Measurements from ENCODE around the gene TADA2B.
"Not testable (repeated sequence)": the region's sequence is repeated elsewhere in the genome, so short reads cannot be mapped to it uniquely, and the experiment has no call there.

The TADA2B gene

DNA sequence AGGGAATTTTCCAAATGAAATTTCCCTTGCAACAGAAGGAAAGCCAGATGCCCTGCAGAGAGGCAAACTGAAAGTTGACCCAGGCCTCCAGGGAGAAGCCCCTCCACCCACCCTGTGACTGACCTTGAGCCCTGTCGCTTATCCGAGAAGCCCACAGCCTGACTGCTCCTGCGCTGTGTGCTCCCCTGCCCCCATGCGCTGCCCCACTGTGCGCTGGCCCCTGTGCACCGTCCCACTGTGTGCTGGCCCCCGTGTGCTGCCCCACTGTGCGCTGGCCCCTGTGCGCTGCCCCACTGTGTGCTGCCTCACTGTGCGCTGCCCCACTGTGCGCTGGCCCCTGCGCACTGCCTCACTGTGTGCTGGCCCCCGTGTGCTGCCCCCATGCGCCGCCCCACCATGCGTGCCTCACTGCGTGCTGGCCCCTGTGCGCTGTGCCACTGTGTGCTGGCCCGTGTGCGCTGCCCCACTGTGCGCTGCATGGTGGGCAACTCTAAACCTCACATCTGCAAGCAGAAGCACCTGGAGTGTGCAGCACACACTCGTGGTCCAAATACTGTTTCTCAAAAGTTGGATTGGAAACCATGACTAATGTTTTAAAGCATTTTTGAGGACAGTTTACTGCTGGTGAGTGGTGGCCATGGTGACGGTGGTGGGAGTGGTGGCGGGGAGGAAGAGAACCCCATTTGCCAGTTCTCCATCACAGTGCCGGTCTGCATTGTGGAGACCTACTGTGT lies 33.0 kb downstream of the TADA2B start:
- in situ Hi-C loops (cut with MboI; ENCODE audit: low sequenced_read_pairs) = loop anchor here (10.0 kb wide), 1 partner anchor 361 kb away; the partner anchor contains the start of gene BLOC1S4

DNA sequence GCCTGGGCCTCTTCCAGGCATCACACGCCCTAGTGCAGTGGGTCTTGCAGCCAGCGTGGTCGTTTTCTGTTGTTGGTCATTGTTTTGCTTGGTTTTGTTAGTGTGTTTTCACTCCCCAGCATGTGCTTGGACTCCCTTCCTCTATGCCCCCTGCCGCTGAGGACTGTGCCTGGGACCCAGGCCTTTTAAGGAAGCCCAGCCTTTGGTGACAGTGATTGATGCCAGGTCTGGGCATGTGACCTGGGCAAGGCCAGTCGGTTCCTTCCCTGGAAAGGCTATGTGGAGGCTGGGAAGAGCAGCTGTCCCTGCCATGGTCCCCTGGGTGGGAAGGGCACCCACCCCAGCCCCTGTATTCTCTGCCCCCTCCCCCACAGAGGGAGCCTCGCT lies 33.5 kb downstream of the TADA2B start:
- in situ Hi-C loops (cut with MboI; ENCODE audit: low sequenced_read_pairs) = loop anchor here (10.0 kb wide), 1 partner anchor 362 kb away; the partner anchor contains the start of gene BLOC1S4

DNA sequence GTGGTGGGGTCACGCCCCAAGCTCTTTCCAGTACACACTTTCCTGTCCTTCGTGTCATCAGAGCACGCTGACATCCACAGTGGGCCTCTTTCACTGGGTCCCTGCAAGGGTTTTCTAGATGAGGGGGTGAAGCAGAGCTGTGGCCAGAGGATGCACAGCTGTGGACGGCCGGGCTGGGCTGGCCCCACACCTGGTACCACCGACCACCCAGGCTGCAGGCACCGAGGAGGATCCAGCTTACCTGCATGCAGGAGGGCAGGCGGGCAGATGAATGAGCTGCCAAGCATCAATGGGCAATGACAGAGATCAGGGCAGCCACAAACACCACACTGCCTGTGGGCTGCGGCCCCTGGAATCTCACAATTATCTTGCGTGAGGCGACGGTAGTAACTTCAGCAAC lies 34.2 kb downstream of the TADA2B start:
- in situ Hi-C loops (cut with MboI; ENCODE audit: low sequenced_read_pairs) = loop anchor here (10.0 kb wide), 1 partner anchor 363 kb away; the partner anchor contains the start of gene BLOC1S4

DNA sequence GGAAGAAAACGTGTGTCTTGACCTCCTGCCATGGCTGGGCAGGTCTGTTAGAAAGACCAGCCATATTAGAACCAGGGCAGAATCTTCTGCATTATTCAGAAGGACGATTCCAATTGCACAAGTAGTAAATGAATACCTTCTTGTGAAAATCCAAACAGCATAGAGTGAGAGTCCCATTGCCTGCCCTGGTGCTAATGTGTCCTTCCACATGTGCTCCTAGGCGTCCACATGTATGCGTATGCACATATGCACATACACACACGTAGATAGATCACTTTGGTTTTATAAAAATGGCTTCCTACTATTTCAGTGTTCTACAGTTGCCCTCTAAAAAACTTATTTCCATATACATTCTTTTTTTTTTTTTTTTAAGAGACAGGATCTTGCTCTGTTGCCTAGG lies 34.9 kb downstream of the TADA2B start:
- in situ Hi-C loops (cut with MboI; ENCODE audit: low sequenced_read_pairs) = loop anchor here (10.0 kb wide), 1 partner anchor 363 kb away; the partner anchor contains the start of gene BLOC1S4

DNA sequence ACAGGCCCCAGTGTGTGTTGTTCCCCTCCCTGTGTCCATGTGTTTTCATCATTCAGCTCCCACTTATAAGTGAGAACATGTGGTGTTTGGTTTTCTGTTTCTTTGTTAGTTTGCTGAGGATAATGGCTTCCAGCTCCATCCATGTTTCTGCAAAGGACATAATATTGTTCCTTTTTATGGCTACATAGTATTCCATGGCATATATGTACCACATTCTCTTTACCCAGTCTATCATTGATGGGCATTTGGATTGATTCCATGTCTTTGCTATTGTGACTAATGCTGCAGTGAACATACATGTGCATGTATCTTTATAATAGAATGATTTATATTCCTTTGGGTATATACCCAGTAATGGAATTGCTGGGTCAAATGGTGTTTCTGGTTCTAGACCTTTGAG lies 36.3 kb downstream of the TADA2B start:
- in situ Hi-C loops (cut with MboI; ENCODE audit: low sequenced_read_pairs) = loop anchor here (10.0 kb wide), 1 partner anchor 365 kb away; the partner anchor contains the start of gene BLOC1S4

DNA sequence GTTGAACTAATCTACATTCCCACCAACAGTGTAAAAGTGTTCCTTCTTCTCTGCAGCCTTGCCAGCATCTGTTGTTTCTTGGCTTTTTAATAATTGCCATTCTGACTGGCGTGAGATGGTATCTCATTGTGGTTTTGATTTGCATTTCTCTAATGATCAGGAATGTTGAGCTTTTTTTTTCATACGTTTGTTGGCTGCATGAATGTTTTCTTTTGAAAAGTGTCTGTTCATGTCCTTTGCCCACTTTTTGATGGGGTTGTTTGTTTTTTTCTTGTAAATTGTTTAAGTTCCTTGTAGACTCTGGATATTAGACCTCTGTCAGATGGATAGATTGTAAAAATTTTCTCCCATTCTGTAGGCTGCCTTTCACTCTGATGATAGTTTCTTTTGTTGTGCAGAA lies 36.7 kb downstream of the TADA2B start:
- in situ Hi-C loops (cut with MboI; ENCODE audit: low sequenced_read_pairs) = loop anchor here (10.0 kb wide), 1 partner anchor 365 kb away; the partner anchor contains the start of gene BLOC1S4

- in situ Hi-C loops (cut with MboI; ENCODE audit: low sequenced_read_pairs) = no loop called here
These were observed 40.7 kb downstream of the TADA2B start for GRCh38 chr4:7083597-7084563.

DNA sequence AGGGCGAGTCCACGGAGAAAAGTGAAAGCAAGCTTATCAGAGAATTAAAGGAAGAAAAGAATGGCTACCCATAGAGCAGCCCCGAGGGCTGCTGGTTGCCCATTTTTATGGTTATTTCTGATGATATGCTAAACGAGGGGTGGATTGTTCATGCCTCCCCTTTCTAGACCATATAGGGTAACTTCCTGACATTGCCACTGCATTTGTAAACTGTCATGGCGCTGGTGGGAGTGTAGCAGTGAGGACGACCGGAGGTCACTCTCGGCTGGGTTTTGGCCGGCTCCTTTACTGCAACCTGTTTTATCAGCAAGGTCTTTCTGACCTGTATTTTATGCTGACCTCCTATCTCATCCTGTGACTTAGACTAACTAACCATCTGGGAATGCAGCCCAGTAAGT lies 41.4 kb downstream of the TADA2B start:
- in situ Hi-C loops (cut with MboI; ENCODE audit: low sequenced_read_pairs) = not testable (repeated sequence)

- in situ Hi-C loops (cut with MboI; ENCODE audit: low sequenced_read_pairs) = no loop called here
These were observed 43.2 kb downstream of the TADA2B start for GRCh38 chr4:7086384-7086783.

DNA sequence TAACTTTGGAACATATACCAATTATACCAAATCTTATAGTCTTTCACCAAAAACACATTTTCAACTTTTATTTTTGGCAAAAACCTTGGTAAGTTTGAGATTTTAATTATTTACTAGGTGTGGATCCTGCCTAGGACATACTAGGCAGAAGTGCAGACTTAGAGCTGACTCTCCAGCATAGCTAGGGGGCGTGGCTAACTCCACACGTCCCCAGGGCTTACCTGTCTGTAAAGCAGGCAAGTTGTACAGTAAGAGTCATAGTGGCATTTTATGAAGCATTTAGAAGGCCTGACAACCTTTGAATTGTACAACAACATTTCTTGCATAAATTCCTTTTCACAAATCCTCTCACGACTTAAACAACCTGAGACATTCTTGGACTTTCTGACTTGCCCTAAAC lies 43.9 kb downstream of the TADA2B start:
- in situ Hi-C loops (cut with MboI; ENCODE audit: low sequenced_read_pairs) = no loop called here

DNA sequence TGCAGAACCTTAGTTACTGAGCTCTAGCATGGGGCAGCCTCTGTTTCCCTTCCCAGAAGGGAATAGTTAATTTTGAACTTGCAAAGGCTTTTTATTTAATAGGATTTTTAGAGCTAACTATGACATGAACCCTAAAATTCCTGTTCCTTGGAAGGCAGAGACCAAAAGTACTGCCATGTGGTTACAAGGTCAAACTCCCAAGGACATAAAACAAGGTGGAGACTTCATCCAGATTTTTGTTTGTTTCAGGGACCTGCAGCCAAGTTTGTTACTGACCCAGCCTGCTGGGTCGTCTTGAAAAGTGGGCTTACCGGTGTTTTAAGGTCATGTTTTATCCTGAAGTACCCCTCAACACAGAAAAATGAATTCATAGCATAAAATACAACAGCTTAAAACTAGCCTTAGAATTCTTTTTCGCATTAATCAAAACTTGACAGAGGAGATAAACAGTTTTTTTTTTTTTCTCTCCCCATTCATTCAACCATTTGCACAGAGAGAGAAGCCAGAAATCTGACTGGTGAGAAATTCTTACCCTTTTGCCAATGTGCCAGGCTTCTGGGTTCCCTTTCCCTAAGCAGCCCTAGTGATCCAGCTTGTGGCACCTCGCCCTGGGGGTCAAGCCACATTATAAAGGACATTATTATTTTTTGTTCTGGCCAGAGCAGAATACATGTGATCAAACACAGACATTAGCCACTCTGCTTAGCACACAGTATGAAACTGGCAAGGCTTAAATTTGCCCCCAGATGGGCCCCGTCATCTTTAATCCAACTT lies 46.2 kb downstream of the TADA2B start:
- in situ Hi-C loops (cut with MboI; ENCODE audit: low sequenced_read_pairs) = no loop called here

DNA sequence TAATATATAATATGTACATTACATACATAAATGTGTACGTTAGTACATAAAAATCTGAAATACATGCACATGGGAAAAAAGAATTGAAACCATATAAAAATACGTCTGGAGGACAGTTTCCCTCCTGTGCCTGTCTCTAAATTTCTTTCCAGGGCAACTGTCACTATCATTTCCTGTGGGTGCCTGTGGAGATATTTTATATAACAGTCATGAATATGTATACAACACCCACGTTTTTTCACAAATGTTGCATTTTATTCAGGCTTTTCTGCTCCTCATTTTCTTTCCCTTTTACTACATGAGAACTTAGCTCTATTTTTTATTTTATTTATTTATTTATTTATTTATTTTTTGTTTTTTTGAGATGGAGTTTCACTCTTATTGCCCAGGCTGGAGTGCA lies 48.9 kb downstream of the TADA2B start:
- in situ Hi-C loops (cut with MboI; ENCODE audit: low sequenced_read_pairs) = no loop called here

DNA sequence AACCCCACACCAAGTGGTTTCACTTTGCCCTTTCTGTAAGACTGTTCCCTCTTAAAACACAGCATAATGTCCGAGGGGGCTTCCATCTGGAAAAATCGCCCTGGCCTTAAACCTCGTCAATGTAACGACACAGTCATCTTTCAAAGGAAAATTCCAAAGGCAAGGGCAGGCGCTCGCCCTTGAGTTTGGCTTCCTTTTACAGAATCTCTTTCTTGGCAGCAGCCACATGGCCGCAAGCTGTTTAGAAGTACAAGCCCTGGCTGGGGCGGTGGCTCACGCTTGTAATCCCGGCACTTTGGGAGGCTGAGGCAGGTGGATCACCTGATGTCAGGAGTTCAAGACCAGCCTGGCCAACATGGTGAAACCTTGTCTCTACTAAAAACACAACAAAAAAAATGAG lies 51.7 kb downstream of the TADA2B start:
- in situ Hi-C loops (cut with MboI; ENCODE audit: low sequenced_read_pairs) = no loop called here

GRCh38 chr4:7095611-7096155 lies 52.5 kb downstream of the TADA2B start:
- in situ Hi-C loops (cut with MboI; ENCODE audit: low sequenced_read_pairs) = no loop called here

- in situ Hi-C loops (cut with MboI; ENCODE audit: low sequenced_read_pairs) = no loop called here
These were observed 53.1 kb downstream of the TADA2B start for GRCh38 chr4:7096236-7096635.

DNA sequence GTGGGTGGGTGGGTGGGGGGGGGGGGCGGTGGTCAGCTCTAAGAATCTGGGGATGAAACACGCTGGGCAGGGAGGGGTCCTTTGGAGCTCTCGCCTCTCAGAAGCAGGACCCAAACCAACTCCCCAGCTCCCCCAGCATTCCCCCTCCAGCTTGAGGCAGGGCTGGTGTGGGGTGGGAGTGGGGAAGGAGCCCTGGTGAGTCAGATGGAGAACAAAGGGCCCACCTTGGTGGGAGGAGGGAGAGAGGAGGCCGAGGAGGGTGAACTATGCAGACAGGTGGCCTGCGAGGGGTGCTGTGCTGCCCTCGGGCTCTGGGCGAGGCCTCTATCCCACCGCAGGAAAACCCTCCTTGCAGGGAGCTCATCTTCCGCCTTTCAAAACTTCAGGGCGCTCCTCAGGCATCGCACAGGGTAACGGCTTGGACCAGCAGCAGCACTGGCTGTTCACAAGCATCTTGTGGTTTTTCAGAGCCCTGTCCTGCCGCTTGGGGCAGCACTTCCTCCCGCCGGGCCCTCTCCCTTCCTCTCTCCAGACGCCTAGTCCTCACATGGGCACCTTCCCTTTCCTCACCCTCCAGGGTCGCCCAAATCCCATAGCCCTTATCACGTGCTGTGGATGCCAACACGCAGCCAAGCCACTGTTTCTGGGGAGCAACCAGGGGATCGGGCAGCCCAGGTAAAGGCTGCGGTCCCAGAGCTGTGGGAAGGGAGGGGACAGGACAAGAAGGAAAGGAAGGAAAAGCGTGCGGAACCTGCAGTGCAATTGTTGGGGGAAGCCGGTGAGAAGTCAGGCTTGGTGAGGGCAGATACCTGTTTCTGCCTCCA lies 58.7 kb downstream of the TADA2B start:
- in situ Hi-C loops (cut with MboI; ENCODE audit: low sequenced_read_pairs) = no loop called here

DNA sequence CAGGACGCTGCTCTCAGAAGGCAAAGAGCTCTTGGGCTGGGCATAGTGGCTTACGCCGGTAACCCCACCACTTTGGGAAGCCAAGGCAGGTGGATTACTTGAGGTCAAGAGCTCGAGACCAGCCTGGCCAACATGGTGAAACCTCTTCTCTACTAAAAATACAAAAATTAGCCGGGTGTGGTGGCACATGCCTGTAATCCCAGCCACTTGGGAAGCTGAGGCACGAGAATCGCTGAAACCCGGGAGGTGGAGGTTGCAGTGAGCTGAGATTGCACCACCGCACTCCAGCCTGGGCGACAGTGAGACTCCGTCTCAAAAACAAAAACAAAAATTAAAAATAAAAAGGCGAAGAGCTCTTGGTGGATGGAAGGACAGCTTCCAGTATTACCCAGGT lies 59.3 kb downstream of the TADA2B start:
- in situ Hi-C loops (cut with MboI; ENCODE audit: low sequenced_read_pairs) = not testable (repeated sequence)

DNA sequence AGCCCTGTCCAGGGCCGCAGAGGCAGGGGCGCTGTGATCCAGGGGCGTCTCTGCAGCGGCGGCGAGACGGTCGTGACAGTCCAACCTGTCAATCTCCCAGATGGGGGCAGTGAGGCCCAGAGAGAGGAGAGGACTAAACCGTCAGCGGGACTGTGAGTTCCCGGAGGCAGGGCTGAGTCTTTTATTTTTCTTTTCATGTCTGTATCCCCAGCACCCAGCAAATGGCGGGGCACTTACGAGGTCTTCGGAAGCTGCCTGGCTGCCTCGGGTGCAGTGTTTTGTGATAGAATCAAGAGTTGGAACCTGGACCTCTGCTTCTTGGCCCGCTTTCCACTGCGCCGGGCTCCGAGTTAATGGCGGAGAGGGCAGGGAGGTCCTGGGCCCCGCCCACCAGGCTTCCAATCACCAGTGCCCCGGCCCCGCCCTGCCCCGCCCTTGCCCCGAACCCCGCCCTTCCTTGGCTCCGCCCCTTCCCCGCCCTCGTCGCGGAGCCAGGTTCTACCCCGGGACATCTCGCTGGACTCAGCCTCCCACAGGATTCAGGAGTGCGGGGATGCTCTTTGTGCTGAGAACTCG lies 59.9 kb downstream of the TADA2B start:
- in situ Hi-C loops (cut with MboI; ENCODE audit: low sequenced_read_pairs) = no loop called here

DNA sequence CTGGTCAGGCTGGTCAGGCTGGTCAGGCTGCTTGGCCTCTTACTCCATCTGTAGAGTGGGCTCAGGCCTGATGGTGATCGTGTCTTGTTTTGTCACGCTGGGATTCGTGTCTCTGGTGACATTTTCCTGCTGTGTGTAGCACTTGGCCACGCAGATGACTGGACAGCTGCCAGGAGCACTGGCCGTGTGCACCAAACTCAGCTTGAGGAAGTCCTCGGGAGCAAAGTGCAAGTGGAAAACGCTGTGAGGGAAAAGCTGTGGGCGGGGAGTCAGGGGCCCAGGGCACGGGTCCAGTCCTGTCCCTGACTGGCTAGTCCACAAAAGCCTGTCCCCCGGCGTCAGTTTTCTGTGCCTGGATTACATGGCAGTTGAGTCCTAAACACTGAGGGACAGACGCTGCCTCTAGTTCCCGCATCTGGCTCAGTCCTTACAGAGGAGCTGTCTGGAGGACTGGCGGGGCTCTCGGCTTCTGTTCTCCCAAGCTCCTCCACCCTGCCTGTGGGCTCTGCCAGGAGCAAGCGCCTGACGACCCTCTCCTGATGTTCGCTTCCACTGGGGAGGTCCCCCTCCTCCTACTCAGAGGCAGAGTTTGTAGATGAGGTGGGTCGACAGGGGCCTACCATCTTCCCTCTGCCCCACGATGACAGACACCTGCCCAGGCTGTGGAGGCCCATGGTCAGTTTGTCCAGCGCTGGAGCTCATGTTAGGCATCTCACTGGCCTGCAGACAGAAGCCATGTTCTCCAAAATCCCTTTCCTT lies 60.6 kb downstream of the TADA2B start:
- in situ Hi-C loops (cut with MboI; ENCODE audit: low sequenced_read_pairs) = no loop called here

All from HL-60/S4 treated with retinoic acid at 250 ng/mL for 4 days and 3 days (cell line).